Endothelial cell (in vitro differentiated cells): ENCODE results near the gene MRPS27. TPM values are rescaled to one million over a fixed set of nuclear protein-coding genes. Genes with fewer than 3 reads are reported as not detected.

Experiments used
- DNase-seq: peaks from one replicate; pipeline ENCODE4 v3.0.0; 2021; ENCODE audit warnings: low spot score
- H3K27ac Mint-ChIP-seq: one replicate; pipeline ENCODE4 v1.8.0; 2021; ENCODE audit warnings: mixed read lengths, inconsistent platforms; ENCODE audit not compliant: unreplicated experiment
- H3K27me3 Mint-ChIP-seq: one replicate; pipeline ENCODE4 v1.8.0; 2021; ENCODE audit warnings: mild to moderate bottlenecking, moderate library complexity, mixed read lengths, inconsistent platforms; ENCODE audit not compliant: unreplicated experiment
- H3K36me3 Mint-ChIP-seq: one replicate; pipeline ENCODE4 v1.8.0; 2021; ENCODE audit warnings: mild to moderate bottlenecking, low read depth, mixed read lengths, inconsistent platforms; ENCODE audit not compliant: unreplicated experiment
- H3K4me1 Mint-ChIP-seq: one replicate; pipeline ENCODE4 v1.8.0; 2021; ENCODE audit warnings: mild to moderate bottlenecking, mixed read lengths, inconsistent platforms; ENCODE audit not compliant: unreplicated experiment
- H3K4me3 Mint-ChIP-seq: one replicate; pipeline ENCODE4 v1.8.0; 2021; ENCODE audit warnings: mild to moderate bottlenecking, mixed read lengths, inconsistent platforms; ENCODE audit not compliant: unreplicated experiment
- H3K9me3 Mint-ChIP-seq: one replicate; pipeline ENCODE4 v1.8.0; 2021; ENCODE audit warnings: mixed read lengths, inconsistent platforms; ENCODE audit not compliant: unreplicated experiment
- CTCF ChIP-seq: fragments of 200-600 bp; sonication (generic); IDR thresholded peaks from one replicate; pipeline ENCODE4 v1.5.0; 2021; ENCODE audit warnings: antibody characterized with exemption; ENCODE audit not compliant: unreplicated experiment
- total RNA-seq: library from RNA; stranded (reverse); fragmentation: NEBNext Ultra II Directional; extraction: Animal tissue kit (Norgen Biotek cat#: 25700); gene quantifications from one replicate; pipeline ENCODE4 v1.2.1, GENCODE V29; 2021; ENCODE audit not compliant: unreplicated experiment

Gene MRPS27
- total RNA-seq, 1 donor from 2014 or later = 62.8 TPM

DNA sequence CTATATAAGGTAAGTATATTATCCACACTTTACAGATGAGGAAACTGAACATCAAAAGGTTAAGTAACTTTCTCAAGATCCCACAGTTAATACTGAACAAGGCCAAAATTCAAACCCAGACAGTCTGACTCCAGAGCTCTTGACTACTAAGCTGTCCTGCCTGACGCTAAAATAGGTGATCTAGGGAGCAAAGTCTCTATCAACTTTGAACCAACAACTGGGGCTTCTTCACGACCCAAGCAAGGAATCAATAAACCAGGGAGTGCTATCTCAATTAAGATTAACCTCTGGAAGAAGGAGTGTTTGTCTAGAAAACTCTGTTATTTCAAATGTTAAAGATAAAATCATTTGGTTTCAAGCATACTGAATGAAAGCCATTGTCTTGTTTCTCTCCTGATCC lies 64.4 kb downstream of the MRPS27 start:
- Mint-ChIP-seq H3K4me1 (peaks cover 25% of the 10 kb centered on the region), H3K27me3 (no peaks in the 10 kb centered on the region), H3K36me3 (peaks cover 5% of the 10 kb centered on the region), H3K27ac (peak overlapping the region; percentile 72), H3K9me3 (no peaks in the 10 kb centered on the region), H3K4me3 (no peak overlapping the region)
- no peak for TF ChIP-seq CTCF
- no peak for DNase-seq

GRCh38 chr5:72255237-72255636 lies 64.8 kb downstream of the MRPS27 start:
- no peaks in the 10 kb centered on the region for H3K27me3 Mint-ChIP-seq
- H3K4me3 Mint-ChIP-seq = no peak overlapping the region
- peaks cover 25% of the 10 kb centered on the region for H3K4me1 Mint-ChIP-seq
- H3K9me3 Mint-ChIP-seq = no peaks in the 10 kb centered on the region
- peaks cover 5% of the 10 kb centered on the region for H3K36me3 Mint-ChIP-seq
- H3K27ac Mint-ChIP-seq = no peak overlapping the region
- DNase-seq = no peak
- no peak for TF ChIP-seq CTCF

DNA sequence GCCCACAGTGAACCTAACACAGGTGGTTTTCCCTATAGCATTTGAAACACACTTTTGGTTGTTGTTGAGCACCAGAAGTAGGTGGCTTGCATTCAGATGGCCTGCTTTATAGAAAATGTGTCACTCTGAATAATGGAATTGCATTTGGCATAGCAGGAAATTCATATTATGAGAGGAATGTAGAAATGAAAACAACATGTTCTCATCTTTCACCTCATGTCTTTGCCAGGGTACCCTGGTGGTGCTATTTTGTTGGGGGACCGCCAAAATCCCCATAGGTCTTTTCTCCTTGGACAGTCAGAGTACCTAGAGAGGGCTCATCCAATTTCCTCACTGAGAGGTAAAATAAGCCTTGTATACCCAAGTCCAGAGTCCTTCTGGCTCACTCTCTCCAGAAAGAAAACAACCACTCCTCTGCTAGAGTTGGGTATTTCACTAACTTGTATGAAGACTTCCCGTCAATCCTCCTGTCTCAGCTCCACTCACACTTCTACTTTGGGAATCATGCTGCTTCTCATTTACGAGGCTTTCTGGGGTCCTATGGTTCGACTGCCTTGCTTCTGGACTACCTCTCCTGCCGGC lies 67.4 kb downstream of the MRPS27 start:
- no peak for TF ChIP-seq CTCF
- Mint-ChIP-seq H3K4me3 (no peak overlapping the region), H3K4me1 (peaks cover 25% of the 10 kb centered on the region), H3K27me3 (no peaks in the 10 kb centered on the region), H3K27ac (no peak overlapping the region), H3K36me3 (peaks cover 5% of the 10 kb centered on the region), H3K9me3 (no peaks in the 10 kb centered on the region)
- no peak for DNase-seq

DNA sequence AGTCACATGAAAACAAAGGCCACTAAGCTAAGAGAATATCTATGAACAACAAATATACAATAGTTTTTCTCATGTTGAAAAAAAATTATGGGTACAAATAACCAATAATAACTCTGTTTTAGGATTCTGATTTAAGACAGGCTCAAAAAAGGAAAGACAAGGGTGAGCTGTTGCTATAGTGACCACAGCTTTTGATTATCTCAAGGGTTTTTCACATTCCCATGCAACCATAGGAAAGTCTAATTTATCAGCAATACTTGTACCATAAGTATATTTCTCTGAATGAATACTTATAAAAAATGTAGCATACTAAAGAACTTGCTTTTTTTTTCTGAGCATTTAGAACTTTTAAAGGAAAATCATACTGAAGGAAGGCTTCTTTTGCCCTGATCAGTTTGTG lies 68.0 kb downstream of the MRPS27 start:
- DNase-seq = no peak
- H3K4me3 Mint-ChIP-seq = no peak overlapping the region
- H3K27me3 Mint-ChIP-seq = no peaks in the 10 kb centered on the region
- H3K36me3 Mint-ChIP-seq = no peaks in the 10 kb centered on the region
- H3K9me3 Mint-ChIP-seq = no peaks in the 10 kb centered on the region
- H3K4me1 Mint-ChIP-seq = peaks cover 25% of the 10 kb centered on the region
- TF ChIP-seq CTCF = no peak
- H3K27ac Mint-ChIP-seq = no peak overlapping the region

DNA sequence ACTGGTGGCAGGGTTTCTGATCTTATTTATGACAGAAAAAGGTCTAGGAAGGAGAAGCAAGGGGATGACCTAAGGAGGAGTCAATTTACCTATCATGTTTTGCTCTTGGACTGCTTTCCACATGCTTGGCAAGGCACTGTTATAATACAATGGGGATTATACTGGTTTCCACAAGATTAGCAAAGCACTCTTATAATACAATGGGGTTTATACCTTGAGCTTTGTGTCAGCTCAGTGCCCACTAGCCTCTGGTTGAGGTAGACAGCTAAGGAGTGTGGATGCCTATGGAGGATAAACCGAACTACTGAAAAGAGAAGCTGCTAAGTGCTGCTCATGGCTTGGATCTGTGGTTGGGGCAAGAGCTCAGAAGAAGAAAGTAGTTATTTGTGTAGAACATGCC lies 68.7 kb downstream of the MRPS27 start:
- H3K9me3 Mint-ChIP-seq = no peaks in the 10 kb centered on the region
- no peak overlapping the region for H3K4me3 Mint-ChIP-seq
- no peak for DNase-seq
- peaks cover 25% of the 10 kb centered on the region for H3K4me1 Mint-ChIP-seq
- no peaks in the 10 kb centered on the region for H3K36me3 Mint-ChIP-seq
- no peak for TF ChIP-seq CTCF
- no peak overlapping the region for H3K27ac Mint-ChIP-seq
- H3K27me3 Mint-ChIP-seq = no peaks in the 10 kb centered on the region
